Pons (tissue), 1 donor: ENCODE measurements around the gene ANKRD6.

Source experiments
- DNase-seq: peaks from one replicate; pipeline ENCODE4 v3.0.0-alpha.2; 2016; ENCODE audit warnings: low spot score

The ANKRD6 gene

GRCh38 chr6:89657445-89658158 is 224.7 kb downstream of the ANKRD6 start:
- DNase-seq: no peak

- DNase-seq: no peak
Measured at GRCh38 chr6:89660981-89661380, 228.0 kb downstream of the ANKRD6 start.

DNA sequence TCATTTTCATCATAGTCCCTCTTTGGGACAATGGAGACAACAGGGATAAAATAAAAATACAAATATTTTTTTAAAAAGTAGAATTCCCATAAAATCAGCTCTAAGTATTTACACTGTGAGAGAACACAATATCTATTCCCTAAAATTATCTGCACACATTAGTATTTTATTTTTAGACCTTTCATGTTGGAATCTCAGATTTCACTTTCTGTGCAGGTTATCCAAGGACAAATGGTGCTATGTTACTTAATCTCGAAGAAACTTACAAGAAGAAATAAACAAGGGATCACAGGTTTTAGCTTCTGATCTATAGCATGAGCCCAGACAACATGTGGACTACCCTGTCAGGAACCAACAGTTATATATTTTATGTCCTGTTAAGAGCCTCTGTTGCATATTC is 228.6 kb downstream of the ANKRD6 start:
- no peak for DNase-seq

- no peak for DNase-seq
Measured at GRCh38 chr6:89662659-89663223, 229.8 kb downstream of the ANKRD6 start.

DNA sequence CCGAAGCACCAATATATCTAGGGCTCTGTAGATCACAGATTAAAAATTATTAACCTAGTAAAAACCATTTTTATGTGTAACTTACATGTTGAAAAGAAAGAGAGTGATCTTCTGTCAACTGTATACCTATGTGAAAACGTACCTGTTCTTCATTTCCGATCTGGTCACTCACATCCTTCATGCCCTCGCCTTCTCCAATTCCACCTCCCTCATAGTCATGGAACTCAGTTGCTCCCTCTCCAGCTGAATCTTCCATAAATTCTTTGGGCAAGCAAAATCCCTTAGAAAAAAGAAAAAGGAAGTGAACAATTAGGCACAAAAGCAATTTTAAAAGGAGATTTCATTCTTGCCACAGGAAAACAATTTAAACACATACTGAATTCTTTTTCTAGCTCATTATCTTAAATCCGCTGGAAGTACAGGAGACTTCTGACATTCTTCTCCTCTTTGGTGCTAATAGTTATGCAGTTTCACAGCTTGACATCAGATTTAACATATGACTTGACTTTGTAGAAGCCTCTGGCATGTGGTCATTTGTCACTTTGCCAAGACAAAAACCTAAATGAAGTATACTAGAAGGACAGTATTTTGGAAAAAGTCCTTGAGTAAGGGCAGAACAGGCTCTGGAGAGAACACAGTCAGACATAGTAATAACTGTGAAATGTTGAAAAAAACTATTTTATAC is 235.1 kb downstream of the ANKRD6 start:
- DNase-seq: no peak

DNA sequence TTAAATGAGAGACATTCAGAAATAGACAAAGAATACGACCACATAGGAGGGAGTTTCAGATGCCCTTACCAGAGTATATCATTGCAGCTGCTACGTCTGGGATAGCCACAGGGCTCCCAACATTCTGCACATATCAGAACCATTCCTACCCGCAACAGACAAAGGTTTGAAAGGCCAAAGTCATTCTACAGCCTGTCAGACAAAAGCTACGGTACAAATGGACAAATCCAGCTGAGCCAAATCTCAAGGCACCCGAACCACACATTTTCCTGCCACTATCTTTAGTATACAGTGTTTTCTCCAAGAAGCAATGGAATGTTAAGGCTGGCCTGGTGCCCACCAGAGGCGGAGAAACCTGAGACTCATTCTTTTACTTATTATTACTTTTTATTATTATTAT is 236.1 kb downstream of the ANKRD6 start:
- DNase-seq: no peak

- no peak for DNase-seq
Measured at GRCh38 chr6:89670935-89671565, 238.1 kb downstream of the ANKRD6 start.

- no peak for DNase-seq
Measured at GRCh38 chr6:89675949-89676748, 243.2 kb downstream of the ANKRD6 start.

GRCh38 chr6:89678531-89678930 is 245.6 kb downstream of the ANKRD6 start:
- DNase-seq: no peak

DNA sequence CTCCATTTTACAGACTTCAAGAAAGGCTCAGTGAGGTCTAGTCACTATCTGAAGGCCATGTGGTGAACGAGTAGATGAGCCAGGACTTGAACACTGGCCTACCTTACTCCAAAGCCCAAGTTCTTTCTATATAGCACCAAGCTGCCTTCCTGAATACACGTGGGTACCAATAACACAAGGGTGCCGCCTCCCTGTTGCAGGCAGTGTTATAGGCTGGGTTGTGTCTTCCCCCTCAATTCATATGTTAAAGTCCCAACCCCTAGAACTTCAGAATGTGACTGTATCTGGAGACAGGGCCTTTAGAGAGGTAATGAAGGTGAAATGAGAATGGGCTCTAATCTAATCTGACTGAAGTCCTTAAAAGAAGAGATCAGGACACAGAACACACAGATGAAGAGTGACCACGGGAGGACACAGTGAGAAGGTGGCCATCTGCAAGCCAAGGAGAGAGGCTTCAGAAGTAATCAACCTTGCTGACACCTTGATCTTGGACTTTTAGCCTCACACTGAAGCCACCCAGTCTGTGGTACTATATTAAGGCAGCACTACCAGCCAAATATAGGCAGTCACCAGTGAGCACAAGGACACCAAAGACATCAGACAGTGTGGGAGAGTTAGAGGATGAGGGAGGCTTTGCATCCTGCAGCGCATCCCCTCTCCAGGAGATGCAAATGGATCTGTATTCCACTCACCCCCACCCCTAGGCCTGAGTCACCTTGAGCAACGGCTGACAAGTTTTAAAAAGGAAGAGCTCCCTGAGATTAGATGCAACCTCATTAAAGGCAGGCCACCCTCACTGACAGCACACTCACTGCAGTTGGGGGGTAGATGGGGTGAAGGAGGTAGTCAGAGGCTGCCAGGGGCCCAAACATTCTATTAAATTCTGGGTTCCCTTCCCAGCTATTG is 246.5 kb downstream of the ANKRD6 start:
- no peak for DNase-seq

GRCh38 chr6:89680150-89680549 is 247.2 kb downstream of the ANKRD6 start:
- DNase-seq: no peak

DNA sequence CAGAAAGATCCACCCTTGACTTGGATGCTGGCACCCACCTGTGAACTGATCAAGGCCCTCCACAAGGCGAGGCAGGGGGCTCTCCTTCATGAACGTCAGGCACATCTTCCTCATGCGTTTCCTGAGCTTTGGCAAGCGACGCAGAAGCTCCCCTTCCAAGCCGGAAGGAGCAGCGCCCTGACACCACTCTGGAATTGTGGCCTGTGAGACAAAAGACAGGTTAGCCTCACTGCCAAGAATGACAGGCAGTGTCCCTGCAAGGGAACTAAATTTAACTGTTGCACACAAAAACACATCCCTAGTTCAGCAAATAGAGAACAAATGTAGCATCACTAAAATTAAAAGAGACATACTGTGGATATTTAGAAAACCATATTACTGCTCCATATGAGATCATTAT is 247.6 kb downstream of the ANKRD6 start:
- DNase-seq: no peak

DNA sequence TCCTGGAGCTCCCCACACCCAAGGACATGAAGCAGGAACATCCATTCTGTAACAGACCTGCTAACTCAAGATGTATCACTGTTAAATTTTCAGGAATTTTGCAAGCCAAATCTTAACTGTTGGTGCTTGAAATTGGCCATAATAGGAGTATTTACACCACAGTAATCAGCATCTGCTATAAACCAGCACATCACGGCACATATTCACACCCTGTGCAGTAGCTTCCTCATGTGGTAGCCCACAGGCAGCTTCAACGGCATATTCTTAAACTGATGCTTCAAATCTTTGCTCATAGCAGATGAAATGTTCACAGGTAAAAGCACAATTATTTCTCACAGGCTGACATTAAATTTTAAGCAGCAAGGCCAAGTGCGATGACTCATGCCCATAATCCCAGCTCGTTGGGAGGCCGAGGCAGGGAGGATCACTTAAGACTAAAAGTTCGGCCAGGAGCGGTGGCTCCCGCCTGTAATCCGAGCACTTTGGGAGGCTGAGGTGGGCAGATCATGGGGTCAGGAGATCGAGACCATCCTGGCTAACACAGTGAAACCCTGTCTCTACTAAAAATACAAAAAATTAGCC is 249.1 kb downstream of the ANKRD6 start:
- no peak for DNase-seq

- no peak for DNase-seq
Measured at GRCh38 chr6:89682991-89683390, 250.0 kb downstream of the ANKRD6 start.
